Transverse colon (tissue), 4 donors: ENCODE measurements around the gene DNAH1.

Source experiments
- CTCF ChIP-seq, 5 experiments: fragments of 200-600 bp in 3 of 5; fragments of 450-650 bp in 2 of 5; sonication (generic) in 3 of 5; IDR thresholded peaks; 1 replicate in 2 of 5; 2 replicates in 3 of 5; pipeline ENCODE4 v1.5.1; 2016 to 2017; ENCODE audit warnings: antibody characterized with exemption in 5 of 5, inconsistent platforms in 3 of 5, mild to moderate bottlenecking in 2 of 5, moderate library complexity in 1 of 5
- EP300 ChIP-seq: sonication (generic); formaldehyde crosslinking; IDR thresholded peaks from one replicate; pipeline ENCODE4 v1.6.1; 2017; ENCODE audit warnings: antibody characterized with exemption, low read depth
- POLR2A ChIP-seq: fragments of 450-650 bp; IDR thresholded peaks from one replicate; pipeline ENCODE4 v1.6.1; 2016; ENCODE audit warnings: antibody characterized with exemption, mild to moderate bottlenecking, moderate library complexity
- POLR2AphosphoS5 ChIP-seq, 3 donors: sonication (generic); formaldehyde crosslinking; IDR thresholded peaks; one replicate each; pipeline ENCODE4 v1.6.1; 2016; ENCODE audit warnings: antibody characterized with exemption in 3 of 3

GRCh38 chr3:52361011-52361410 lies 44.9 kb downstream of the DNAH1 start:
- TF ChIP-seq POLR2A = no peak
- no peak for TF ChIP-seq EP300
- TF ChIP-seq CTCF (IDR thresholded peaks at IDR 0.05) = no peak
- no peak for TF ChIP-seq POLR2AphosphoS5 (IDR thresholded peaks at IDR 0.05)
